Peyer's patch (tissue), 4 donors: ENCODE measurements around the gene CCL28. TPM values are rescaled to one million over a fixed set of nuclear protein-coding genes. Genes with fewer than 3 reads are reported as not detected.
"Not testable (repeated sequence)": the region's sequence is repeated elsewhere in the genome, so short reads cannot be mapped to it uniquely, and the experiment has no call there.

ENCODE experiments used
- DNase-seq, 3 donors: peaks; one replicate each; pipeline ENCODE4 v3.0.0-alpha.2; 2017 to 2019
- H3K27ac ChIP-seq, 4 donors: fragments of 200-600 bp; sonication (generic); one replicate each; pipeline ENCODE4 v1.5.1; 2016 to 2019
- H3K27me3 ChIP-seq, 2 donors: fragments of 200-600 bp; sonication (generic); one replicate each; pipeline ENCODE4 v1.5.1; 2019
- H3K36me3 ChIP-seq, 3 donors: fragments of 200-600 bp; sonication (generic); one replicate each; pipeline ENCODE4 v1.5.1; 2016 to 2019
- H3K4me1 ChIP-seq, 4 donors: fragments of 200-600 bp; sonication (generic); one replicate each; pipeline ENCODE4 v1.5.1; 2016 to 2019
- H3K4me3 ChIP-seq, 4 donors: fragments of 200-600 bp; sonication (generic); 1 replicate in 3 of 4; 2 replicates in 1 of 4; pipeline ENCODE4 v1.5.1; 2016 to 2019; ENCODE audit warnings: mild to moderate bottlenecking in 1 of 4
- H3K9me3 ChIP-seq, 4 donors: fragments of 200-600 bp; sonication (generic); one replicate each; pipeline ENCODE4 v1.5.1; 2016 to 2019; ENCODE audit warnings: mild to moderate bottlenecking in 1 of 4
- CTCF ChIP-seq, 6 experiments: fragments of 450-650 bp in 4 of 6; fragments of 200-600 bp in 2 of 6; sonication (generic) in 1 of 6; IDR thresholded peaks; one replicate each; pipeline ENCODE4 v1.5.1; 2017 to 2019; ENCODE audit warnings: antibody characterized with exemption in 6 of 6, mild to moderate bottlenecking in 3 of 6, moderate library complexity in 1 of 6
- POLR2A ChIP-seq, 2 donors: fragments of 450-650 bp; IDR thresholded peaks; one replicate each; pipeline ENCODE4 v1.5.1; 2017; ENCODE audit warnings: antibody characterized with exemption in 2 of 2, mild to moderate bottlenecking in 2 of 2, moderate library complexity in 2 of 2
- total RNA-seq, 4 donors: library from RNA; depleted of rRNA; stranded (reverse); fragments of >200 nt; gene quantifications; one replicate each; pipeline ENCODE4 v1.1.0, GENCODE V29; 2016

CCL28 gene
- total RNA-seq, 4 donors from 2014 or later = 5.5 to 22.3 (median 13.0) TPM

DNA sequence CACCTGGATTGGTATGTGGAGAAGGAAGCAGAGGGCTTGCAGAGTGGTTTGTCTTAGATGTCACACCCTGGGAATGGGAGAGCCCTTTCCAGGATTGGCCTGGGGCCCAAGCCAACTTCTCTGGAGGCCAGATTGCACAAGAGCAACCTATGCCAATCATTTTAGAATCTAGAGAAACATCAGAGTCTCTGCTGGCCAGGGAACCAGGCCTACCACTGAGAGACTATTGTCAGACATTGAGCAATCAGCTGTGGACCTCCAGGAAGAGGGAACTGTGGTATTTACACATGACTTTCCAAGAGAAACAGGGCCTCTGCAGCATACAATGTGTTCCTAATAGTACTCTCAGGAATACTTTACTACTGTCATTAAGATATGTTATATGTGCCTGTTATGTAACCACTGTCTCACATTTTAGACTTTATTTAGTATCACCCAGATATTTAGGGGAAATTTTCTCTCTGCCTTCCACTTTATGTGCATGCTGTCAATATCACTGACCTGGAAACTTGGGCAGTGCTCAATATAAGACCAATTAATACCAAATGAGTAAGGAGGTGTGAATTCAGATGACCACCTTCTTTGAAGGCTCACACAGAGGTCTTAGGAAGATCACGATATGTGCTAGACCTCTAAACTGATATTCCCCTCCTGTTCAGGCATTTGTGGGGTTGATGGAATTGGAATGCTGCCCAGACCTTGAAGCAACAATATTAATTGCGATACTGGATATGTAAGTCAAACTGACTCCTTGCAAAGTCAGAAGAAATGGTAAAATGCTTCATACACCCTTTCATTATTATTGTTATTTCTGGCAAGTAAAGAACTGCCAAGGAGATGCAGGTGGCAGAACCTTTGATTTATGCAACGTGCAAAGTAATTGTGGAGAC is 20.5 kb upstream of the CCL28 start:
- no peak for TF ChIP-seq POLR2A (IDR thresholded peaks at IDR 0.05)
- TF ChIP-seq CTCF (IDR thresholded peaks at IDR 0.05) = no peak
- Histone ChIP-seq H3K9me3 (no peaks in the 10 kb centered on the region), H3K27me3 (no peaks in the 10 kb centered on the region), H3K27ac (no peak overlapping the region), H3K4me3 (no peak overlapping the region), H3K36me3 (no peaks in the 10 kb centered on the region), H3K4me1 (peaks cover 0 to 7% (median 0%) of the 10 kb centered on the region in 4 donors)
- DNase-seq = peak in 2 of 3 donors; percentile 52 to 70

DNA sequence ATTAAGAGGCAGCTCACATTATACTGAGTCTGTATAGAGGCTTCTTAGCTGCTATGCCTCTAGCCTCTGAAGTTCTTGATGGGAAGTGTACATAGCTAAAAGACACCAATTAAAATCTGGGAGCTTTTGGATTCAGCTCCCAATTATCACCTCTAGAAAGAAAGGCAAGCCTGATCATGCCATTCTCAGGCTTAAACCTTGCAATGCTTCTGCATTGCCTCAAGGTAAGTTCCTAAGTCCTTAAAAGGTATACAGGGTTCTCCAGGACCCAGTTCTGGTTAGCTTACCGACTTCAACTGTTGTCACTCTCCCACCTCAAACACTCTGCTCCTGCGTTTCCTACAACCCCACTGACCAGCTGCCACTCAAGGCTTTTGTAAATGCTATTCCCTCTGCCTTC is 17.5 kb upstream of the CCL28 start:
- H3K36me3 ChIP-seq = no peaks in the 10 kb centered on the region
- no peak overlapping the region for H3K4me3 ChIP-seq
- no peaks in the 10 kb centered on the region for H3K27me3 ChIP-seq
- H3K9me3 ChIP-seq = no peaks in the 10 kb centered on the region
- no peak for TF ChIP-seq POLR2A (IDR thresholded peaks at IDR 0.05)
- no peak for DNase-seq
- no peak overlapping the region for H3K27ac ChIP-seq
- peaks cover 0 to 7% (median 0%) of the 10 kb centered on the region in 4 donors for H3K4me1 ChIP-seq

DNA sequence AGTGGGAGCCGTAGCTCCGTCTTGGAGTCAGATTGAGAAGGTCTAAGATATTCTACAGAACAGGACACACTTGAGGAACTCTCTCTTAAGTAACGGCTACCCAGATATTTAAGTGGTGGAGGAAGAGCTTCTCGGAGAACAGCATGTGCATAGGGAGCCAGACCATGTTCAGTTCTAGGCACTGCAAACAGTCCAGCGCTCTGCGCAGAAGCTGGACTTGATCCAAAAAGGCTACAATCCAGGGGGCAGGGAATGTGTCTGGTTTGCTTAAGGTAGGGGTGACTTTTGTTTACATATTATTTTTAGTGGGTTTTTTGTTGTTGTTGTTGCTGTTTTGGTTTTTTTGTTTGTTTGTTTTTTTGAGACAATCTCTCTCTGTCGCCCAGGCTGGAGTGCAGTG is 16.8 kb upstream of the CCL28 start:
- Histone ChIP-seq H3K4me3 (no peak overlapping the region), H3K27me3 (no peaks in the 10 kb centered on the region), H3K4me1 (peaks cover 0 to 7% (median 0%) of the 10 kb centered on the region in 4 donors), H3K36me3 (no peaks in the 10 kb centered on the region), H3K9me3 (no peaks in the 10 kb centered on the region), H3K27ac (no peak overlapping the region)
- no peak for TF ChIP-seq CTCF (IDR thresholded peaks at IDR 0.05)
- no peak for TF ChIP-seq POLR2A (IDR thresholded peaks at IDR 0.05)
- no peak for DNase-seq

- H3K36me3 ChIP-seq = no peaks in the 10 kb centered on the region
- no peak overlapping the region for H3K27ac ChIP-seq
- TF ChIP-seq POLR2A (IDR thresholded peaks at IDR 0.05) (no peak), CTCF (IDR thresholded peaks at IDR 0.05) (no peak)
- no peak for DNase-seq
- no peak overlapping the region for H3K4me3 ChIP-seq
- no peaks in the 10 kb centered on the region for H3K9me3 ChIP-seq
- no peaks in the 10 kb centered on the region for H3K27me3 ChIP-seq
- H3K4me1 ChIP-seq = no peaks in the 10 kb centered on the region
Observed at GRCh38 chr5:43427306-43427705, 15.1 kb upstream of the CCL28 start.

- Histone ChIP-seq H3K27ac (no peak overlapping the region), H3K9me3 (no peaks in the 10 kb centered on the region), H3K27me3 (no peaks in the 10 kb centered on the region), H3K36me3 (no peaks in the 10 kb centered on the region), H3K4me1 (no peaks in the 10 kb centered on the region), H3K4me3 (no peak overlapping the region)
- no peak for DNase-seq
- TF ChIP-seq CTCF (IDR thresholded peaks at IDR 0.05) = no peak
- no peak for TF ChIP-seq POLR2A (IDR thresholded peaks at IDR 0.05)
Observed at GRCh38 chr5:43425983-43426382, 13.8 kb upstream of the CCL28 start.

GRCh38 chr5:43423086-43423485 is 10.9 kb upstream of the CCL28 start:
- H3K27ac ChIP-seq, H3K4me1 ChIP-seq, DNase-seq, H3K36me3 ChIP-seq, H3K4me3 ChIP-seq, H3K27me3 ChIP-seq, H3K9me3 ChIP-seq: not testable (repeated sequence)
